Measurements from ENCODE around the gene AGTPBP1. TPM values are rescaled to one million over a fixed set of nuclear protein-coding genes. Genes with fewer than 3 reads are reported as not detected.
A peak's percentile ranks its signal among the peaks of the same experiment; 100 is the strongest.

AGTPBP1 gene
- total and polyA plus RNA-seq, 4 donors, result 49.4 to 148 (median 61.6) TPM

- peak overlapping the region; percentile 48 for H3K4me3 ChIP-seq (ENCODE audit: low read depth, low read length)
- under 1% methylated on average over 45 of the region's 55 CpGs for WGBS (ENCODE audit: insufficient coverage)
- peaks cover 13% of the 10 kb centered on the region for H3K4me1 ChIP-seq (ENCODE audit: control insufficient read depth, insufficient read depth, low read length)
- H3K27ac ChIP-seq (ENCODE audit: low read depth, low read length), result peak overlapping the region; percentile 44
- DNase-seq (ENCODE audit: low read depth in 4 of 6, low spot score in 6 of 6), result peak in 4 of 6 donors; percentile 27 to 90 (median 66)
- H3K9me3 ChIP-seq (ENCODE audit: control insufficient read depth, insufficient read depth, low read length), result peaks cover 2% of the 10 kb centered on the region
- no peaks in the 10 kb centered on the region for H3K36me3 ChIP-seq (ENCODE audit: control insufficient read depth, insufficient read depth, low read length)
- H3K27me3 ChIP-seq (ENCODE audit: control insufficient read depth, insufficient read depth, low read length), result no peaks in the 10 kb centered on the region
These were observed 219.2 kb downstream of the AGTPBP1 start for GRCh38 chr9:85522459-85523092.

- Histone ChIP-seq H3K27ac (ENCODE audit: low read depth, low read length) (no peak overlapping the region), H3K4me3 (ENCODE audit: low read depth, low read length) (no peak overlapping the region), H3K9me3 (ENCODE audit: control insufficient read depth, insufficient read depth, low read length) (peaks cover 2% of the 10 kb centered on the region), H3K4me1 (ENCODE audit: control insufficient read depth, insufficient read depth, low read length) (peaks cover 17% of the 10 kb centered on the region), H3K36me3 (ENCODE audit: control insufficient read depth, insufficient read depth, low read length) (no peaks in the 10 kb centered on the region), H3K27me3 (ENCODE audit: control insufficient read depth, insufficient read depth, low read length) (no peaks in the 10 kb centered on the region)
- DNase-seq (ENCODE audit: low read depth in 4 of 6, low spot score in 6 of 6), result peak in 2 of 6 donors; percentile 60 to 94
- WGBS (ENCODE audit: insufficient coverage), result 83% methylated on average over 19 of the region's 23 CpGs
These were observed 220.2 kb downstream of the AGTPBP1 start for GRCh38 chr9:85521371-85522197.

- 85% methylated on average over 5 of the region's 6 CpGs for whole genome bisulfite sequencing (ENCODE audit: insufficient coverage)
- no peak for DNase-seq (ENCODE audit: low read depth in 4 of 6, low spot score in 6 of 6)
These were observed 224.6 kb downstream of the AGTPBP1 start for GRCh38 chr9:85516976-85517637.

GRCh38 chr9:85516455-85516854, 225.3 kb downstream of the AGTPBP1 start:
- Histone ChIP-seq H3K36me3 (ENCODE audit: control insufficient read depth, insufficient read depth, low read length) (no peaks in the 10 kb centered on the region), H3K4me1 (ENCODE audit: control insufficient read depth, insufficient read depth, low read length) (peaks cover 9% of the 10 kb centered on the region), H3K27ac (ENCODE audit: low read depth, low read length) (no peak overlapping the region), H3K27me3 (ENCODE audit: control insufficient read depth, insufficient read depth, low read length) (no peaks in the 10 kb centered on the region), H3K9me3 (ENCODE audit: control insufficient read depth, insufficient read depth, low read length) (no peaks in the 10 kb centered on the region), H3K4me3 (ENCODE audit: low read depth, low read length) (no peak overlapping the region)
- WGBS (ENCODE audit: insufficient coverage), result 36% methylated on average over 3 of the region's 10 CpGs
- peak in 2 of 6 donors; percentile 81 for DNase-seq (ENCODE audit: low read depth in 4 of 6, low spot score in 6 of 6)

More at GRCh38 chr9:85516976-85517637, 224.6 kb downstream of the AGTPBP1 start:
- peaks cover 10% of the 10 kb centered on the region for H3K4me1 ChIP-seq (ENCODE audit: control insufficient read depth, insufficient read depth, low read length)
- no peaks in the 10 kb centered on the region for H3K36me3 ChIP-seq (ENCODE audit: control insufficient read depth, insufficient read depth, low read length)
- no peak overlapping the region for H3K4me3 ChIP-seq (ENCODE audit: low read depth, low read length)
- no peaks in the 10 kb centered on the region for H3K9me3 ChIP-seq (ENCODE audit: control insufficient read depth, insufficient read depth, low read length)
- no peaks in the 10 kb centered on the region for H3K27me3 ChIP-seq (ENCODE audit: control insufficient read depth, insufficient read depth, low read length)
- H3K27ac ChIP-seq (ENCODE audit: low read depth, low read length), result no peak overlapping the region

GRCh38 chr9:85515021-85515420, 226.7 kb downstream of the AGTPBP1 start:
- no peaks in the 10 kb centered on the region for H3K27me3 ChIP-seq (ENCODE audit: control insufficient read depth, insufficient read depth, low read length)
- no peak for DNase-seq (ENCODE audit: low read depth in 4 of 6, low spot score in 6 of 6)
- WGBS (ENCODE audit: insufficient coverage), result 90% methylated on average over 3 of the region's 4 CpGs
- no peaks in the 10 kb centered on the region for H3K36me3 ChIP-seq (ENCODE audit: control insufficient read depth, insufficient read depth, low read length)
- H3K9me3 ChIP-seq (ENCODE audit: control insufficient read depth, insufficient read depth, low read length), result no peaks in the 10 kb centered on the region
- peaks cover 9% of the 10 kb centered on the region for H3K4me1 ChIP-seq (ENCODE audit: control insufficient read depth, insufficient read depth, low read length)
- no peak overlapping the region for H3K27ac ChIP-seq (ENCODE audit: low read depth, low read length)
- no peak overlapping the region for H3K4me3 ChIP-seq (ENCODE audit: low read depth, low read length)

- Histone ChIP-seq H3K9me3 (ENCODE audit: control insufficient read depth, insufficient read depth, low read length) (no peaks in the 10 kb centered on the region), H3K36me3 (ENCODE audit: control insufficient read depth, insufficient read depth, low read length) (no peaks in the 10 kb centered on the region), H3K4me1 (ENCODE audit: control insufficient read depth, insufficient read depth, low read length) (peaks cover 9% of the 10 kb centered on the region), H3K4me3 (ENCODE audit: low read depth, low read length) (no peak overlapping the region), H3K27ac (ENCODE audit: low read depth, low read length) (no peak overlapping the region), H3K27me3 (ENCODE audit: control insufficient read depth, insufficient read depth, low read length) (no peaks in the 10 kb centered on the region)
- DNase-seq (ENCODE audit: low read depth in 4 of 6, low spot score in 6 of 6), result peak in 1 of 6 donors; percentile 25
- WGBS (ENCODE audit: insufficient coverage), result 43% methylated on average over 8 of the region's 8 CpGs
These were observed 227.5 kb downstream of the AGTPBP1 start for GRCh38 chr9:85514256-85514655.

GRCh38 chr9:85511746-85512145, 230.0 kb downstream of the AGTPBP1 start:
- Histone ChIP-seq H3K27ac (ENCODE audit: low read depth, low read length) (no peak overlapping the region), H3K27me3 (ENCODE audit: control insufficient read depth, insufficient read depth, low read length) (no peaks in the 10 kb centered on the region), H3K9me3 (ENCODE audit: control insufficient read depth, insufficient read depth, low read length) (no peaks in the 10 kb centered on the region), H3K4me1 (ENCODE audit: control insufficient read depth, insufficient read depth, low read length) (peaks cover 7% of the 10 kb centered on the region), H3K36me3 (ENCODE audit: control insufficient read depth, insufficient read depth, low read length) (no peaks in the 10 kb centered on the region), H3K4me3 (ENCODE audit: low read depth, low read length) (no peak overlapping the region)
- no peak for DNase-seq (ENCODE audit: low read depth in 4 of 6, low spot score in 6 of 6)

GRCh38 chr9:85510830-85511504, 230.8 kb downstream of the AGTPBP1 start:
- 73% methylated on average over 6 of the region's 6 CpGs for WGBS (ENCODE audit: insufficient coverage)

GRCh38 chr9:85508616-85509015, 233.1 kb downstream of the AGTPBP1 start:
- no peaks in the 10 kb centered on the region for H3K36me3 ChIP-seq (ENCODE audit: control insufficient read depth, insufficient read depth, low read length)
- H3K4me3 ChIP-seq (ENCODE audit: low read depth, low read length), result no peak overlapping the region
- H3K27me3 ChIP-seq (ENCODE audit: control insufficient read depth, insufficient read depth, low read length), result no peaks in the 10 kb centered on the region
- 84% methylated on average over 4 of the region's 4 CpGs for WGBS (ENCODE audit: insufficient coverage)
- no peaks in the 10 kb centered on the region for H3K9me3 ChIP-seq (ENCODE audit: control insufficient read depth, insufficient read depth, low read length)
- no peak overlapping the region for H3K27ac ChIP-seq (ENCODE audit: low read depth, low read length)
- no peaks in the 10 kb centered on the region for H3K4me1 ChIP-seq (ENCODE audit: control insufficient read depth, insufficient read depth, low read length)
- DNase-seq (ENCODE audit: low read depth in 4 of 6, low spot score in 6 of 6), result no peak

More at GRCh38 chr9:85510830-85511504, 230.8 kb downstream of the AGTPBP1 start:
- Histone ChIP-seq H3K4me1 (ENCODE audit: control insufficient read depth, insufficient read depth, low read length) (peaks cover 4% of the 10 kb centered on the region), H3K9me3 (ENCODE audit: control insufficient read depth, insufficient read depth, low read length) (no peaks in the 10 kb centered on the region), H3K27ac (ENCODE audit: low read depth, low read length) (no peak overlapping the region), H3K4me3 (ENCODE audit: low read depth, low read length) (no peak overlapping the region), H3K36me3 (ENCODE audit: control insufficient read depth, insufficient read depth, low read length) (no peaks in the 10 kb centered on the region), H3K27me3 (ENCODE audit: control insufficient read depth, insufficient read depth, low read length) (no peaks in the 10 kb centered on the region)
- DNase-seq (ENCODE audit: low read depth in 4 of 6, low spot score in 6 of 6), result peak in 2 of 6 donors; percentile 16 to 67

Data from spinal cord (tissue), 10 donors.